VCaP (cell line): ENCODE results near the gene RFX1.

Experiments used
- H3K27ac ChIP-seq: fragments of 450-650 bp; 2 replicates; pipeline ENCODE4 v1.5.1; 2017
- CTCF ChIP-seq: fragments of 450-650 bp; conservative IDR thresholded peaks from 2 replicates; pipeline ENCODE4 v1.5.1; 2017; ENCODE audit warnings: mild to moderate bottlenecking, moderate library complexity

RFX1 gene

GRCh38 chr19:13992025-13992424, 14.1 kb downstream of the RFX1 start:
- no peak for TF ChIP-seq CTCF
- H3K27ac ChIP-seq = no peak overlapping the region

- TF ChIP-seq CTCF = no peak
- no peak overlapping the region for H3K27ac ChIP-seq
Observed at GRCh38 chr19:13990085-13990484, 16.0 kb downstream of the RFX1 start.

GRCh38 chr19:13989487-13989886, 16.6 kb downstream of the RFX1 start:
- H3K27ac ChIP-seq = no peak overlapping the region
- TF ChIP-seq CTCF = no peak

GRCh38 chr19:13987101-13987890, 18.8 kb downstream of the RFX1 start:
- no peak for TF ChIP-seq CTCF
- no peak overlapping the region for H3K27ac ChIP-seq

GRCh38 chr19:13986348-13986904, 19.7 kb downstream of the RFX1 start:
- no peak overlapping the region for H3K27ac ChIP-seq
- TF ChIP-seq CTCF = no peak

- TF ChIP-seq CTCF = no peak
- H3K27ac ChIP-seq = no peak overlapping the region
Observed at GRCh38 chr19:13985771-13986347, 20.3 kb downstream of the RFX1 start.

- no peak for TF ChIP-seq CTCF
- no peak overlapping the region for H3K27ac ChIP-seq
Observed at GRCh38 chr19:13984875-13985741, 21.0 kb downstream of the RFX1 start.
